Measurements from ENCODE around the gene BFAR.
"Not testable (repeated sequence)": the region's sequence is repeated elsewhere in the genome, so short reads cannot be mapped to it uniquely, and the experiment has no call there.

Gene BFAR, protein sequence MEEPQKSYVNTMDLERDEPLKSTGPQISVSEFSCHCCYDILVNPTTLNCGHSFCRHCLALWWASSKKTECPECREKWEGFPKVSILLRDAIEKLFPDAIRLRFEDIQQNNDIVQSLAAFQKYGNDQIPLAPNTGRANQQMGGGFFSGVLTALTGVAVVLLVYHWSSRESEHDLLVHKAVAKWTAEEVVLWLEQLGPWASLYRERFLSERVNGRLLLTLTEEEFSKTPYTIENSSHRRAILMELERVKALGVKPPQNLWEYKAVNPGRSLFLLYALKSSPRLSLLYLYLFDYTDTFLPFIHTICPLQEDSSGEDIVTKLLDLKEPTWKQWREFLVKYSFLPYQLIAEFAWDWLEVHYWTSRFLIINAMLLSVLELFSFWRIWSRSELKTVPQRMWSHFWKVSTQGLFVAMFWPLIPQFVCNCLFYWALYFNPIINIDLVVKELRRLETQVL

DNA sequence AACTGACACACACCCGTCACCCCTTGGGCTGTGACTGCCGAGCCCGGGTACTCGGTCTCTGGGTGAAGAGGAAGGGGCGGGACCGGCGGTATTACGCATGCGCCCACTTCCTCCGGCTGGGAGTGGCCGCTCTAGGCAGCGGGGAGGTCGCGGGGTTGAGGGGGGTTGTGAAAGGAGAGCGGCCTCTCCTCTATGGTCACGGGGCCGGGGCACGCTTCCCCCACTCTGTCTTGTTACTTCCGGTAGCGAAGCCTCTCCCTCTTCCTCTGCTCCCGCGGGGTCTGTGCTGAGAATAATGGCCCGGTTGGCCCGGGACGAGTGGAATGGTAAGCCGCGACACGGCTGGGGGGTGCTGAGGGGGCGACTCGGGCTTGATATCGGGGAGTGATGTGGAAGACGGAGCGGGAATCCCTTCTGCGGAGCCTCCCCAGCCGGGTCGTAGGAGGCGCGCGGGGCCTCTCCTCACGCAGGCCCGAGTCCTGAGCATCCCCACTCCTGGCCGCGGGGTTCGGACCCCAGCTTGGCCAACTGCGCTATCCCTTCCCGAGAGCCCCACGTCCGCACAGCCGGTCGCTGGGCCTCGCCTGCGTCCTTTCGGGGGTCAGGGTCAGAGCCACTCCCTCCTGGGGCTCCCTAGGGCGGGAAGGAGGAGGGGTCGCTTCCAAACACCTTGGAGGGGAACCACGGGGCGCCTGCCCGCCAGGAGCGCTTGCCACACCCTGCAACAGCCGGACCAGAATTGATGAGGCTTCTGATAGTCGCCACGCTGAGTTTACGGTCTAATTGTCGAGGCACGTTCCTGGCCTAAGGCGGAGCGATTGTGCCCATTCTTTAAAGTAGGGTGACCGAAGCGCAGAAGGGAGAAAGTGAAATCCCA is at the start of gene BFAR:
BFAR (plus strand) TSS at position 259 of the 877 bp plus-strand sequence. CDS start 11,396 bp downstream, outside the sequence.
- DNase-seq: peak; percentile 99

DNA sequence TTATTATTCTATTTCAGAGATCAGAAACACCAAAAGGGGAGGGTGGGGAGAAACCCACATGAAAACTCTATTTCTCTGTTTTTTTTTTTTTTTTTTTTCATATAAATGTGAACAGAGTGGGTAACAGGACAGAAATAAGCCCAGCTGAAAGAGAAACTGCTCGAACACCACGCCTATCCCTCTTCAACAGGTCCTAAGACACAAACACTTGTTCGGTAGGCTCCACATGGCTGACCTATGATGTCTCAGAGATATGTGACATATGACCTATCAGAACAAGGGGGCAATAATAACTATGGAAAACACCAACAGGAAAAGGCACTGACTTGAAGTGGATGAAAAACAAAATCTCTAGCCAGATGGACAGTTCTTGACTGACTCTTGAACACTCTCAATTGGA is 47.5 kb upstream of the BFAR start:
- no peak for DNase-seq

DNA sequence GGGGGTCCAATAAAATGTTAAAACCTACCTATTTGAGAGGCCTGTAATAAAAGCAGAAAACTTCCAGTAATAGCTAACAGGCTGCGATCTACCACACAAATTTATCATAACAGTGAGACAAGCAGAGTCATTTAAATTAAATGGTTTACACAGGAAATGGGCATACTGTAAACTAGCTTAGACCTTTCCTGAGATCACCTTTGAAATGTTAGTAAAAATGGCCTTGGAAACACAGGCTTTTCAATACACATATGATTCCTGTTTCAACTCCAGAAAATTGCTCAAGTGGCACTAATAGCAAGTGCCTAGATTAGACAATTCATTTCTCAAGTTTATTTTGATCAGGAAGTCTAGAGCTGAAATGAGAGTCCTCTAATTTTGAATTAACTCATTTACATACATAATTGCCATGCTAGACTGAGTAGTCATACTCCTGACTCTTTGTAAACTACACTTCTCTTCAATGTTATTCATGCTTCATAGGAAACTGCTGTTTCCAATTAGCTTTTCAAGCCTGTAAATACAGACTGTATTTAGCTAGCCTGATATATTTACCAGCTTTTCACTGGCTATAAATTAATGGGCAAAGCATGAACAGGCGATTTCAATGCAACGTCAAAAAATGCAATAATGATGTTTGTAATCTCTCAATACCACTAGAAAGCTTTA is 46.0 kb upstream of the BFAR start:
- DNase-seq: no peak

DNA sequence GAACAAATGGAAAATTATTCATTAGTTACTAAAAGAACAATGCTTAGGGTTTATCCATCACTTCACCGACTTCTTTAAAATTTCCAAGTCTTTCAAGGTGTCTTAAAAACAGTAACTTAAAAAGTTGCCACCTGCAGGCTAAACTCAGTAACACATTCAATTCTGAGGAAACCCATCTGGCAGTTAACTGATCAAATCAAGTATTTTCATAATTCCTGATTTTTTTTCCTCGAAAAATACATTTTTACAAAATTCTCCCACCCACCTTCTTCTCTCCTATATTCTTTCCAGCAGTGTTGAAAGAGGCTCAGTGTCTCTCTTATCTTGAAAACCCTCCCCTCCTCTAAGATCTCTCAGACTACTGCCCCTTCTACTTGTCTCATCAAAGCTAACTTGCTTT is 32.6 kb upstream of the BFAR start:
- no peak for DNase-seq

DNA sequence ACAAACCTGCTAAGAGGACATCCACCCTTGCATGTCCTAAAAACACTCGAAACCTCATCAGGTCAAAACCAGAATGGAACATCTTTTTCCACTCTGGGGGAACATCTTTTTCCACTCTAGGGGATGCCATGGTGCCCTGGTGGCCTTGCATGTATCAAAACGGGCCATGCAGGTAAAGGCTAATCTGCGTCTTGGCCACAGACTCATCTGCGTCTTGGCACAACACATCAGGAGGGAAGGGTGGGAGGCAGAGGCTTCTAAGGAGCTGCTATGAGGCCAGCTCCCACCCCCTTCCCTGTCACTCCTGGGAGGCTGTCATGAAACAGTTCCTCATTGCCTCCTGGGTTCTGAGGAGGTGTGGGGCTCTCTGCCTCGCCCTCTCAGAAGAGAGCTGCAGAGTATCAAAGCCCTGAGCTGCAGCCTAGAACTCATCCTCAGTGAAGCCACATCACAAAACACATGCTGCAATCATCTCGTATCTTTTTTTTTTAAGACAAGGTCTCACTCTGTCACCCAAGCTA is 30.2 kb upstream of the BFAR start:
- DNase-seq: no peak

DNA sequence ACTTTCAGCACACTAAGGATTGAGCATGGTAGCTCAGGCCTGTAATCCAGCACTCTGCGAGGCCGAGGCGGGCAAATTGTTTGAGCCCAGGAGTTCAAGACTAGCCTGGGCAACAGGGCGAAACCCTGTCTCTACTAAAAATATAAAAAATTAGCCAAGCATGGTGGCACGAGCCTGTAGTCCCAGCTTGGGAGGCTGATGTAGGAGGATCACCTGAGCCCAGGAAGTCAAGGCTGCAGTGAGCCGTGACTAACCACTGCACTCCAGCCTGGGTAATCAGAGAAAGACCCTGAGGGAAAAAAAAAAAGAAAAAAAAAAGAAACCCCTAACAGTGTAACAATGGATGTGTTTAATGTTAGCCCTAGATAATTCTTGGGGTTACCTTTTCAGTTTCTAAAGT is 26.6 kb upstream of the BFAR start:
- no peak for DNase-seq

DNA sequence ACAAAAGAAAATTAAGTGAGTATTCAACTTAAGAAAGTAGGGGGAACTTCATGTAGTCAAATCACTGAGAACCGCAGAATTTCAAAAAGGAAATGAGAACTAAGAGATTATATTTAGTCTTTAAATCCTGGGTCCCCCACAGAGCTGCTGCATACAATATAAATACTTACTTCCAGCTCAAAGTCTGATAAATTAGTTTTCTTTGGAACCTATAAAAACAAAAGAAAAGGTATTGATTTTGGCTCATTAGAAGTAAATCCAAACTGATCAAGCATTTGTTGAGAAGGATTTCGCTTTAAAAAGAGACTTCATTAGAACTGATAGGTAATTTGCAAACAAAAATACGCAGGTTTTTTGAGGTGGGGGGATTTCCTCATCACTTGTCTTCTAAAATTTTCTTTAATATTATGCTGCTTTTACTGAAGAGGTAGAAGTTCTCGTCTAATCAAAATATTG is 24.6 kb upstream of the BFAR start:
- DNase-seq: no peak

DNA sequence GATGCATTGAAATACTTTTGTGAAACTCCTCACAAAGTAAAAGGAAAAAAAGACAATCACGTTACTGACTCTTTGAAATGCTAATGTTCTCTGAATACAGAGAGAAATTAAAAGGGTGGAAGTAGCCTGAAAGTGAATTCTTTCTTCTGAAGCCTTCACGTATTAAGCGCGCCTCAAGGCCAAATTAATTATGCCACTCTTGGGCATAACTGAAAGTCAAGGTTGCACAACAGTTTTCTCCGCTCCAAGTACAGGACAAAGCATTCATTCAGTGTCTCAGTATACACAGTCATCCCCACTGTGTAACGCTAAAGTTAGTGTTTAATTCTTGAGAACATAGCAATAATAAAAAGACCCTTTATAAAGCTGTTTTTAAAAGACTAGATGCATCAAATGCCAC is 24.1 kb upstream of the BFAR start:
- no peak for DNase-seq

DNA sequence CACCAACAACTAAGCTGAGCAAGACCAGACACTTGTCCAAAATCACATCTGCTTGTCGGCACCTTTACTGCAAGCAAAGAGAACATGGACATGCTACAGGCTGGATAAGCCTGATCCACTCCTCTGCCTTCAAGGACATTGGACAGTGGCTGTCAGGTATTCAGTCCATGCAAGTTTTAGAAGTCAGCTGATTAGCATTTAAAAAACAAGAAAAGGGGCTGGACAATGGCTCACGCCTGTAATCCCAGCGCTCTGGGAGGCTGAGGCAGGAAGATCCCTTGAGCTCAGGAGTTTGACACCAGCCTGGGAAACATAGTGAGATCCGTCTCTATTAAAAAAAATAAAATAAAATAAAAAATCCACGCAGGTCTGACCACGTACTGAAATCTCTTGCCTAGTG is 23.0 kb upstream of the BFAR start:
- DNase-seq: no peak

DNA sequence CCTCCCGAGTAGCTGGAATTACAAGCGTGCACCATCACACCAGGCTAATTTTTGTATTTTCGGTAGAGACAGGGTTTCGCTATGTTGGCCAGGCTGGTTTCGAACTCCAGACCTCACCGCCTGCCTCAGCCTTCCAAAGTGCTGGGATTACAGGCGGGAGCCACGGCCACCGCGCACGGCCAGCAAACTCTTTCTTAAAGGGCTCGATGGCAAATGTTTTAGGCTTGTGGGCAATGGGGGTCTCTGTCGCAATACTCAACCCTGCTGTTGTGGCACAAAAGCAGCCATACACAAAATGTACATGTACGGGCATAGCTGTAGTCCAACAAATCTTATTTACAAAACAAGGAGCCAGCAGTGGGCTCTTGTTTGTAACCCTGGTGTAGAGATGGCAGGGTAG is 21.1 kb upstream of the BFAR start:
- DNase-seq: no peak

DNA sequence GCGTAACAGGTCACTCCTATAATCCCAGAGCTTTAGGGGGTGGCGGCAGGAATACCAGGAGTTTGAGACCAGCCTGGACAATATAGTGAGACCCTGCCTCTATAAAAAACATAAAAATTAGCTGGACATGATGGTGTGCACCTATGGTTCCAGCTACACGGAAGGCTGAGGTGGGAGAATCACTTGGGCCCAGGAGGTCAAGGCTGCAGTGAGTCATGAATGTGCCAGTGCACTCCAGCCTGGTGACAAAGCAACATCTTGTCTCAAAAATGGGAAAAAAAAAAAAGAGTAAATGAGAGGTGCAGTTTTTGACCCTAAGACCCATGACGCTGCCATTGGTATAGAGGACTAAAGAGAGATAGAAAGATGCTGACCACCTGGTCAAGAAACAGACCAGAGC is 18.8 kb upstream of the BFAR start:
- DNase-seq: no peak

DNA sequence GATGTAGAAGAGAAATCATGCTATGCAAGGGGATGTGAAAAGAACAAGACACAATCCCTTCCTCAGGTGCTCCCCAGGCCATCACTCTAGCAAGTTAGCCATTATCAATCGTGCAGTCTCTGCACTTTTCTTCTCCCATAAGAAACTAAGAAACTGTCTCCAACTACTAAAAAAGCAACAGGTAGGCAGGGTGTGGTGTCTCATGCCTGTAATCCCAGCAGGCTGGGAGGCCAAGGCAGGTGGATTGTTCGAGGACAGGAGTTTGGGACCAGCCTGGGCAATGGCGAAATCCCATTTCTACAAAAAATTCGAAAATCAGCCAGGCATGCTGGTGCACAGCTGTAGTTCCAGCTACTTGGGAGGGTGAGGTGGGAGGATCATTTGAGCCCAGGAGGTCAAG is 16.5 kb upstream of the BFAR start:
- no peak for DNase-seq

DNA sequence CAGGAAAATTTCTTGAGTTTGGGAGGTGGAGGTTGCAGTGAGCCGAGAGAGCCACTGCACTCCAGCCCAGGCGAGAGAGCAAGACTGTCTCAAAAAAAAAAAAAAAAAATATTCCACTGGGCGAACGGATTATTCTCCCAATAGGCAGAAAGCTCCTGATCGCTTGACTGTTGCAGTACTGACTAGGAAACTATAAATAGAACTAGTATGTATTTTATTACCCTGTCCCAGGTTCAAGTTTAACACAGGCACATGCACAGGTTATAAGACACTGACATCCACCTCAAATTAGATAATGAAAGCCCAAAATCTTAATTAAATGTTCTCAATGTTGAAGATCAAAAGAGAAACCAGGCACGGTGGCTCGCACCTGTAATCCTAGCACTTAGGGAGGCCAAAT is 14.2 kb upstream of the BFAR start:
- no peak for DNase-seq

DNA sequence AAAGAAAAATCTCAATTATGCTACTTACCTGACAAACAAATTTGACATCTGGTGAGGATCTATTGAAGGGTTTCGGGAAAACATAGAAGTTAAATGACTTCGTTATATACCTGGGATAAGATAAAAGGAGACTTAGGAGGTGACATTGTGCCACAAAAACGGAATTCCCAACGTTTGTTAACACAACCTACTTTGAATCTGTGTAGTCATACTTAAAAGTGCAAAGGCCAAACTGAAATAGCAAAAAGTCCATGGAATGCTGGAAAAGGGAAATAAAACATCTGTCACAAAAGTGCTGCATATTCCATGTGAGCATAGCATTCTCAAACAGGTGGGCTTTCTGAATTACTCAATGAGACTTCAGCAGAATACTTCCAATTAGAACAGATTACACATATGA is 5.7 kb upstream of the BFAR start:
- no peak for DNase-seq

DNA sequence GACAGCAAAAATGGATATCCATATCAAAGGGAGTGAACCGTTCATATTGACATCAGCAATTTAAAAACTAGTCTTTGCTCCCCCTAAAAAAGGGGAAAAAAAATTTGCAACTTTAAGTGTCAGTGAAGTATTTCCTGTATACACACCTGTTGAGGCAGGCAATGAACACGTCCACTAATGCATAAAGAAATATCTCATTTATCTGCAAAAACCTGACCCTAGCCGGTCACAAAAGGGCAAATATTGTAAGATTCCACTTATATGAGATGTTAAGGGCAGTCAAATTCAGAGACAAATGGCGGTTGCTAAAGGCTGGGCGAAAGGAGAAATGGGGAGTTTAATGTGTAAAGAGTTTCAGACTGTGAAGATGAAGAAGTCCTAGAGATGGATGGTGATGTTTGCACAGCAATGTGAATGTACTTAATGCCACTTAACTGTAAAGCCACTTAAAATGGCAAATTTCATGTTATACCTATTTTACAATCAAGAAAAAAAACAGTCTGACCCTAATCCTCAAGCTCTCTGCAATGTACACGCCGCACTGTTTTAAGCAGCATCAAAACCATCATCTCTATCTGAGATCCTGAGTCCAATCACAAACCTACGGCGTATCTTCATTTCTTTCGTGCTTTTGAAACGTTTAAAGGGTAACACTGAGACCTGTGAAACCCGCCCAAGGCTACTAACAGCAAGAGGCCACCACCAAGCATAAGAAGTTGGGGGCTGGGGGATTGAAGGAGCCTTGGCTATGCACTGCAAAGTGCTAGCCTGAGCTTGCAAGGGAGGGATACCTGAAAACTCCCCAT is 3.7 kb upstream of the BFAR start:
- no peak for DNase-seq

DNA sequence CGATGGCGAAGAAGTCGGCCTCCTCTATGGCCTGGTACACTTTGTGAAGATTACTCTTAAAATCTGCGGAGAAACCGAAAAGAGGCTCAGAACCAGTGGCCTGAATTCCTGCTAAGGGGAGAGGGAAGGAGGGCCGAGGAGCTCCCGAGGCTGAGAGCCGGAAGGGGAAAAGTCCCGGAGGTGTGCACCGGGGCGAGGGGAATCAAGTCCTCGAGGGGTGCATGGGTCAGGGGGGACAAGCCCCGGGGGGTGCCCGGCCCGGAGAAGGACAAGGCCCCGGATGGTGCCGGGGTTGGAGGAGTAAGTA is 3.2 kb upstream of the BFAR start:
- no peak for DNase-seq

DNA sequence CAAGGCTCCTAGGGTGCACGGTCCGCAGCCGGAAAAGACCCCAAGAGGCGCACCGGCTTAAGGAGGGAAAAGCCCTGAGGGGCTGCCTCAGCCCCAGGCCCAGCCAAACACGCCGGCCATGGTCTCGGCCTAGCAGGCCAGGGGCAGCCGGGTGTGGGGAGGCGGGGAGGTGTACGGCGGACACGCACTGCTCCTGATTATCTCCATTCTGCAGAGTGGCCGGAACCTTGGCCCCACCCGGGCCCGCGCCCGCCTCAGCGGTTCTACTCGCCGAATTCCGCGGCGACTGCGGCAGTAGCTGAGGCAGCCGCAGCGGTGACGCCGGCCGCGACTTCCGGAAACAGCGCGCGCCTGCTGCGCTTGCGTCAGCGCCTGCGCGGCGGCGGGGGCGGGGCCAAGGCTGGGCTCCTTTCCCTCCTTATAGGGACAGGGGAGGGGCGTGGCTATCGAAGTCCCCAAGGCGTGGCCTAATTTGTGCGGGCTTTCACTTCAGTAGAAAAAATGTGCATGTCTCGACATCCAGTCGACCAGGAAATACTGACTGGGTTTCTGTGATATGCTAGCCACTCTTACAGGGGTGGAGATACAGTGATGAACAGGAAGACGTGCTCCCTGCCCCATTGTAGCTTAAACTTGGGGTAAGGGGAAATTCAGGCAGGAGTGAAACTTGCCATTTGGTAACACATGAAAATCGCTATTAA is 2.7 kb upstream of the BFAR start, which contains the start of gene PARN:
PARN (minus strand) TSS at position 342 of the 701 bp plus-strand sequence; CDS start at position 207, 135 bp downstream.
- peak; percentile 98 for DNase-seq

DNA sequence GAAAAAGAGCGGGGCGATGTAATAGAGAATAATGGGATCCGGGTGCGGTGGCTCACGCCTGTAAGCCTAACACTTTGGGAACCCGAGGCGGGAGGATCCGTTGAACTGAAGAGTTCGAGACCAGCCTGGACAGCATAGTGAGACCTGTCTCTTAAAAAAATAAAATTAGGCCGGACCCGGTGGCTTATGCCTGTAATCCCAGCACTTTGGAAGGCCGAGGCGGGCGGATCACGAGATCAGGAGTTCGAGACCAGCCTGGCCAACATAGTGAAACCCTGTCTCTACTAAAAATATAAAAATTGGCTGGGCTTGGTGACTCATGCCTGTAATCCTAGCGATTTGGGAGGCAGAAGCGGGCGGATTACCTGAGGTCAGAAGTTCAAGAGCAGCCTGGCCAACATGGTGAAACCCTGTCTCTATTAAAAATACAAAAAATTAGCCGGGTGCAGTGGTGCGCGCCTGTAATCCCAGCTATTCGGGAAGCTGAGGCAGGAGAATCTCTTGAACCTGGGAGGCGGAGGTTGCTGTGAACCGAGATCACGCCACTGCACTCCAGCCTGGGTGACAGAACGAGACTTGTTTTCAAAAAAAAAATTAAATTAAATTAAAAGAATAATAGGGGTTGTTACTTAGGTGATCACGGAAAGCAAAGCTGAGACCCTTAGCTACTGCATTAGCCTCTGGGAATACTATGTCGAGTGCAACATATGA is 2.0 kb upstream of the BFAR start:
- not testable (repeated sequence) for DNase-seq

DNA sequence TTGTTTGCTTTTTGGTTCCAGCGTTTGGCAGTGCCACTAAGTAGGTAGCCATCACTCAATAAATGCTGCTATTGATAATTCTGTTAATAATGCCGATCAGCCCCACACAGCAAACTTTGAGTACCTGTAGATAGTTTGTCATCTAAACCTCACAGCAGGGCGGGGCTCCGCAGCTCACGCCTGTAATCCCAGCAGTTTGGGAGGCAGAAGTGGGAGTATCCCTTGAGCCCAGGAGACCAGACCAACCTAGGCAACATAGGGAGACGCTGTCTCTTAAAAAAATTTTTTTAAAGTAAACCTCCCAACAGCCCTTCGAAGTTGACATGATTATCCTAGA is 1.6 kb downstream of the BFAR start:
- no peak for DNase-seq

DNA sequence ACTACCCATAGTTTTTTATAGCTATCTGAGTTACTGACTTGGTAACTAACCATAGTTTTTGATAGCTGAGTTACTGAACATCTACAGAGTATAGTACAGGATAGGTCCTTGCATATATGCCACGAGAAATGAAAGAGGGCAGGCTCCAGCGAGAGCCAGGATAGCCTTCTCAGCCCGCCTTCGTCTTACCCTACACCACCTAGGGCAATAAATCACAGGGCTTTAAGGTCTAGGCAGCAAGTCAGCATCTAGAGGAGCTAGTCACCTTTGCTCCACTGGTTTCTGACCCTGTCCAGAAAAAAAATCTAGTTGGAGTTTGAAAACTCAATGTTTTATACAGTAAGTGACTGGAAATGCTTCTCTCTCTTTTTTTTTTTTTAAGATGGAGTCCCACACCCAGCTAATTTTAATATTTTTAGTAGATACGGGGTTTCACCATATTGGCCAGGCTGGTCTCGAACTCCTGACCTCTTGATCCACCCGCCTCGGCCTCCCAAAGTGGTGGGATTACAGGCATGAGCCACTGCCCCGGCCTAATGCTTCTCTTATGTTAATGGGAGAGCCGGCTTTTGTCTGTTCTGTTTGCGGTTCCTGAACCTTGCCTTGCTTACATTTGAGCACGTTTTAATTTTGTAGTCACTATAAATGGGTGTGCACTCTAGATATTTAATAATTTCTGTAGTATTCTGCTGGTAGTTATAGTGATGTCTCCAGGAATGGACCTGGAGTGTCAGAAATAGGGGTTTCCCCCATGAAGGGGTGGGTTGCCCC is 2.8 kb downstream of the BFAR start:
- DNase-seq: no peak
